ENCODE results near the gene EPG5.
"Not testable (repeated sequence)": the region's sequence is repeated elsewhere in the genome, so short reads cannot be mapped to it uniquely, and the experiment has no call there.

- TF ChIP-seq POLR2A, CTCF, EP300 (IDR thresholded peaks at IDR 0.05): not testable (repeated sequence)
These were observed 140.4 kb downstream of the EPG5 start for GRCh38 chr18:45826716-45827115.

Data from upper lobe of left lung (tissue), 4 donors.